GM19397 (cell line): ENCODE measurements around the gene NDST1.

Source experiments
- ATAC-seq: cut with Tn5 transposase; IDR thresholded peaks from one replicate; pipeline ENCODE4 v1.9.1; 2021; ENCODE audit warnings: mild to moderate bottlenecking, moderate library complexity; ENCODE audit not compliant: unreplicated experiment

NDST1 gene

DNA sequence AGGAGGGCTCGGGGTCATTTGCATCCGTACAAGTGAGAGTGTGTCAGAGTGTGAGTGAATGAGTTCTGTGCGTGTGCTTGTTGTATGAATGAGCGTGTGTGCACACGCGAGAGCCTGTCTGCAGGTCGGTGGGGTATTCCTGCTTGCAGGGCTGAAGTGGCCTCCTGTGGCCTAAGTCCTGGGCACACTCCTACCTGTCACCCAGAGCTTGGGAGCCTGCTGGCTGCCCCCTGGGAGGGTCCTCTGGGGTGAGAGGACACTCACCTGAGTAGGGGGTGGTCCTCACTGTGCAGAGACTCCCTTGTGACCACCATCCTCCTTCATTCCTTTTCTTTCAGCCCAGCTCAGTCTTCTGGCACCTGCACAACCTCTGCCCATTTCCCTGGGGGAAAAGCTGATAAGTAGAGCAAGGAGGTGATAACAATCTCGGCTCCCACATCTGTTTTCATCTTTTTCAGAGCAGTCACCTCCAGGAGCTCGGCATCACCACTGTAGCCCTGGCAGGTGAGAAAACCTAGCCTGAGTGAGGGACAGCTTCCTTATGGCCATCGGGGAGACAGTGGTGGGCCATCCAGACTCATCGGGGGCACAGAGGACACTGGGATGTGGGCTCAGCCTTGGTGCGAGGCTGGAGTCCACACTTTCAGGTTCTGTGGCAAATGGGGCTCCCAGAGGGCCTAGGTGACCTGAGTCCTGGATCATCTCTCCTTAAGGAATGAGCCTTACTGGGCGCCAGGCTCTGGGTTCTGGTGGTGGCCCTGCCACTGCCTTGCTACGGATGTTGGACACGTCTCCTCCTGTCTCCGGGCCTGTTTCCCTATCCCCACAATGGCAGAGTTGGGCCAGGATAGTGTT is 93.8 kb downstream of the NDST1 start:
- no peak for ATAC-seq

DNA sequence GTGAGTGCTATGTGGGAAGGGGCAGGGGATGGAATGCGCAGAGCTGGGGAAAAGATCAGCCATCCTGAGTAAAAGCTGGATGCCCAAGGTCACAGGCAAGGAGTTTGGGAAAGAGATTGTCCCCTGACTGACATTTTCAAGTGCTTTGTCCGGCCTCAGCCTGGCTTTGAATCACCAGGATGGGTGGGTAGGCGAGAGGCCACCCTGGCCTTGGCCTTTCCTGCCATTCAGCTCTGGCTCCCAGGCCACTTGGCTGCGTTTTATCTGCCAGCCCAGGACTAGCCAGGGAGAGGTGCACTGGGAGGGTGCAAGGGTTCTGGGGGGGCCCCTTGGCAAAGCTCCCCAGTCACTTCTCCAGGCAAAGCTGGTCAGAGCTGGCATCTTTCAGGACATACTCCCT is 95.1 kb downstream of the NDST1 start:
- no peak for ATAC-seq

DNA sequence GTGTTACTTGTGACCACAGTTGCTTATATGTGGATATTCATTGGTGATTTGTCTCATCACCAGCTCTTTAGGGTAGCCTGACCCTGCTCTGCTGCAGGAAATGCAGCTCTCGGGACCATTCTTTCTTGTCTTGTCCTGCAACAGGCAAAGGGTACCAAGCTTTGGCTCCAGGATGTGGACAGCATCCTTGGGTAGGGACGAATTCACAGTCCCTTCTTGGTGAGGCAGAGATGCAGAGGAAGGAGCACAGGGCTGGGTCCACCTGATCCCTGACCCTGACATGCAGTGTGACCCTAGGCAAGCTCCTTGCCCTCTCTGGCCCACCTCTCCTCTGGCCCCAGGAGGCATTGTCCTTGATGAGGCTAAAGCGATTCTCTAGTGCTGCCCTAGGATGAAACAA is 95.6 kb downstream of the NDST1 start:
- ATAC-seq = no peak

DNA sequence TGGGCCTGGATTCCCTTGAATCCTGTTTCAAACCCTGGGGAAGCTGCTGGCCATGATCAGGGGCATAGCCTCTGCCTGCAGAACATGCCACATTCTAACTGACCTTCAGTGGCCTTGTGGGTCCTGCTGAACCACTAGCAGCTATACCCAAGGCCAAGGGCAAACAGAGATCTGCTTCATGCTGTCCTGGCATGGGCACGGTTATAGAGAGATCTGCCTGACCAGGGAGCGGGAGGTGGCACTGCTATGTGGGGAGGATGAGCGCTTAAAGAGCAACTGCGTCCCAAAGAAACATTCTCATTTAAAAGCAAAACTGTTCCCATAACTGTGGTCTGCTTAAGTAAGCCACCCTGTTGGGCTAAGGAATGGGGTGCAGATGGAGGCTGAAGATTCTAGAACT is 96.1 kb downstream of the NDST1 start:
- no peak for ATAC-seq

DNA sequence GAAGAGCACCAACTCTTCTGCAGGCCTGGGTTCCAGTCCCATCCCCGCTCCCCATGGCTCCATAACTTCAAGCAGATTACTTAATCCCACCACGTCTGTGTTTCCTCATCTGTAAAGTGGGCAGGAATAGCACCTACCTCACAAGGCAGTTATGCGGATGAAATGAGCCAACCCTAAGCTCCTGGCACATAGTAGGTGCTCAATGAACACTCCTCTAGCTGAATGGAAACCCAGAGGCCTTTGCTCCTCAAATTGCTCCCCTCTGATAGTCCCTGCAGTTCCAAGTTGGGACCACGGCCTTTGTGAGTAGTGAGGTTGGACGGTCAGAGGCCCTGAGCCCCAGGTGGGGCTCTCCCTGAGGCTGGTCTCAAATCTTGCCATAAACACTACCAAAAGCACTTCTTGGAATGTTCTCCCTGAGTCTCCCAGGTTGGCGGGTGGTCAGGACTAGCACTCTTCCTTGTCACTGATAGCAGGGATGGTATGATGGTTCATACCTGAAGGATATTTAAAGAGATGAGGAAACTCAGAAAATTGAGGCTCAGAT is 97.0 kb downstream of the NDST1 start:
- no peak for ATAC-seq

DNA sequence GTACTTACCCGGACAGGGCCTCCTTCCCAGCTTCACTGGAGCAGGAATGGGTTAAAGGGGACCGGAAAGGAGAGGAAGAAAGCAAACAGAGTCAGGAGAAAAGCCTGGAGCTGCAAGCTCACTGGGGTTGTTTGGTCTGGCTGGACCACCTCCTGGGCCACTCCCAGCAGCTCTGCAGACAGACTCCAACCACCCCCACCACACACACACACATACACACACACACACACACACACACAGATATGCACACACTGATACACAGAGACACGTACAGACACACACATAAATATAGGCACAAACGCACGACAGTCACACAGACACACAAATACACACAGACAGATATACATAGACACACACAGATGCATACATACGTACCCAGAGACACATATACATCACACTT is 97.6 kb downstream of the NDST1 start:
- no peak for ATAC-seq

DNA sequence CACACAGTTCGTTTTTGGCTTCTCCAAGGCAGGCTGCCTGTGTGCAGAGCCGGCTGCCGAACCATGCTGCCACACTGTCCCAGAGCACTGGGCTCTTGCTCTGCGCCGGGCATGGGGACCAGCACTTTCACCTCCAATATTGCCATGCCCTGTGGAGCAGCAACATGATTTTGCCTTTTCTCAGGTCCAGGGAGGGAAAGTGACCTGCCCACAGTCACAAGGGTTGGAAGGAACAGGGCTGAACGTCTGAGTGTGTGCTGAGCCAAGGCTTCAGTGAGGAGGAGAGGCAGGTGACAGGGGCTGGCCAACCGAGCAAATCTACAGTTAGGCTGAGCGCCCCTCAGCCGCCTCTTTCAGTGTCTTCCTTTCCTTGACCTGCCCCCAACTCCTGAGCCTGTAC is 98.5 kb downstream of the NDST1 start:
- ATAC-seq = no peak

DNA sequence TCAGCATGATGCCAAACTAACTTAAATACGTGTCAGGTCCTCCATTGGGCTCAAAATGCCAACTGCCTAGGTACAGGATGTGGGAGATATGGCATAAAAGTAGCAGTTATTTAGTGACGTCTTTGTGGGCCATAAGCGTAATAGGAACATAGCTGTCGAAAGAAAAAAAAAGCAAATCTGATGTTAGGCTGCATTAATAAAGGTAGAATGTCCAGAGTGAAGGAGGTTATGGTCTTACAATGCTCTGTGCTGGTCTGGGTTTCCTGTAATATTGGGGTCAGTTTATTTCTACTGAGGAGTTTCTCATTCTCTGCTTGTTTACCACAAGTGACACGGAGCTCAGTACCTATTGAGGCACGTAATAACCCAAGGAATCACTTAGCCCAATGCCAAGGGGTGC is 99.2 kb downstream of the NDST1 start:
- no peak for ATAC-seq
